Measurements from ENCODE around the gene RBAK.
"Not testable (repeated sequence)": the region's sequence is repeated elsewhere in the genome, so short reads cannot be mapped to it uniquely, and the experiment has no call there.

Gene RBAK

GRCh38 chr7:5020098-5020497 lies 25.6 kb upstream of the RBAK start:
- Histone ChIP-seq H3K4me2 (ENCODE audit: low read depth, low read length, poor library complexity, severe bottlenecking) (no peak overlapping the region), H3K9me3 (ENCODE audit: insufficient read depth, low read length) (no peaks in the 10 kb centered on the region), H3K4me3 (ENCODE audit: insufficient read depth, low read length, poor library complexity, severe bottlenecking) (no peak overlapping the region), H3K27me3 (ENCODE audit: low read length) (no peaks in the 10 kb centered on the region), H3K9me2 (replicated peaks; ENCODE audit: insufficient read depth, low read length) (no peaks in the 10 kb centered on the region), H3F3A (ENCODE audit: insufficient read depth) (no peaks in the 10 kb centered on the region), H3K27ac (ENCODE audit: low read depth, low read length) (no peak overlapping the region), H3K9ac (ENCODE audit: low read length) (no peak overlapping the region), H4K20me1 (ENCODE audit: low read depth, low read length) (no peaks in the 10 kb centered on the region), H3K36me3 (ENCODE audit: low read length) (no peaks in the 10 kb centered on the region), H2AFZ (ENCODE audit: low read depth, low read length, severe bottlenecking) (no peak overlapping the region), H3K79me2 (ENCODE audit: insufficient read depth, low read length) (no peaks in the 10 kb centered on the region)
- TF ChIP-seq EZH2phosphoT487 (conservative IDR thresholded peaks at IDR 0.05; ENCODE audit: low read length) (no peak), CTCF (IDR thresholded peaks at IDR 0.05; ENCODE audit: insufficient read depth, low read length, poor library complexity, severe bottlenecking) (no peak)

GRCh38 chr7:5020976-5021550 lies 24.6 kb upstream of the RBAK start:
- H3K79me2 ChIP-seq (ENCODE audit: insufficient read depth, low read length); H3K4me3 ChIP-seq (ENCODE audit: insufficient read depth, low read length, poor library complexity, severe bottlenecking); H3K9me2 ChIP-seq (replicated peaks; ENCODE audit: insufficient read depth, low read length); H3K27me3 ChIP-seq (ENCODE audit: low read length); H3F3A ChIP-seq (ENCODE audit: insufficient read depth); H3K4me2 ChIP-seq (ENCODE audit: low read depth, low read length, poor library complexity, severe bottlenecking); H3K27ac ChIP-seq (ENCODE audit: low read depth, low read length); H2AFZ ChIP-seq (ENCODE audit: low read depth, low read length, severe bottlenecking); H3K36me3 ChIP-seq (ENCODE audit: low read length); H4K20me1 ChIP-seq (ENCODE audit: low read depth, low read length); H3K9me3 ChIP-seq (ENCODE audit: insufficient read depth, low read length); H3K9ac ChIP-seq (ENCODE audit: low read length): not testable (repeated sequence)

- H3K9me3 ChIP-seq (ENCODE audit: insufficient read depth, low read length); H3K36me3 ChIP-seq (ENCODE audit: low read length); H3K27me3 ChIP-seq (ENCODE audit: low read length); H3K27ac ChIP-seq (ENCODE audit: low read depth, low read length); H2AFZ ChIP-seq (ENCODE audit: low read depth, low read length, severe bottlenecking); H4K20me1 ChIP-seq (ENCODE audit: low read depth, low read length); H3K4me3 ChIP-seq (ENCODE audit: insufficient read depth, low read length, poor library complexity, severe bottlenecking); H3K4me2 ChIP-seq (ENCODE audit: low read depth, low read length, poor library complexity, severe bottlenecking); H3K79me2 ChIP-seq (ENCODE audit: insufficient read depth, low read length); H3K9ac ChIP-seq (ENCODE audit: low read length); H3F3A ChIP-seq (ENCODE audit: insufficient read depth); H3K9me2 ChIP-seq (replicated peaks; ENCODE audit: insufficient read depth, low read length): not testable (repeated sequence)
These were observed 22.0 kb upstream of the RBAK start for GRCh38 chr7:5023626-5024025.

- not testable (repeated sequence) for H3K9ac ChIP-seq (ENCODE audit: low read length); H3K36me3 ChIP-seq (ENCODE audit: low read length); H3K9me2 ChIP-seq (replicated peaks; ENCODE audit: insufficient read depth, low read length); H2AFZ ChIP-seq (ENCODE audit: low read depth, low read length, severe bottlenecking); H3F3A ChIP-seq (ENCODE audit: insufficient read depth); H3K9me3 ChIP-seq (ENCODE audit: insufficient read depth, low read length); H3K4me3 ChIP-seq (ENCODE audit: insufficient read depth, low read length, poor library complexity, severe bottlenecking); H3K79me2 ChIP-seq (ENCODE audit: insufficient read depth, low read length); H3K27ac ChIP-seq (ENCODE audit: low read depth, low read length); H3K4me2 ChIP-seq (ENCODE audit: low read depth, low read length, poor library complexity, severe bottlenecking); H4K20me1 ChIP-seq (ENCODE audit: low read depth, low read length); H3K27me3 ChIP-seq (ENCODE audit: low read length)
These were observed 17.8 kb upstream of the RBAK start for GRCh38 chr7:5027796-5028410.

- H3K4me2 ChIP-seq (ENCODE audit: low read depth, low read length, poor library complexity, severe bottlenecking); H3K9ac ChIP-seq (ENCODE audit: low read length); H2AFZ ChIP-seq (ENCODE audit: low read depth, low read length, severe bottlenecking); H3K27ac ChIP-seq (ENCODE audit: low read depth, low read length); H3F3A ChIP-seq (ENCODE audit: insufficient read depth); H3K27me3 ChIP-seq (ENCODE audit: low read length); H3K4me3 ChIP-seq (ENCODE audit: insufficient read depth, low read length, poor library complexity, severe bottlenecking); H3K79me2 ChIP-seq (ENCODE audit: insufficient read depth, low read length); H3K9me3 ChIP-seq (ENCODE audit: insufficient read depth, low read length); H4K20me1 ChIP-seq (ENCODE audit: low read depth, low read length); H3K9me2 ChIP-seq (replicated peaks; ENCODE audit: insufficient read depth, low read length); H3K36me3 ChIP-seq (ENCODE audit: low read length): not testable (repeated sequence)
These were observed 12.5 kb upstream of the RBAK start for GRCh38 chr7:5033186-5033585.

Measured in SU-DHL-6 (cell line).